ENCODE data around the gene TIMM29. TPM values are rescaled to one million over a fixed set of nuclear protein-coding genes. Genes with fewer than 3 reads are reported as not detected.

Gene TIMM29
- total and polyA plus RNA-seq, 2 of the 13 experiments (the other 11 are each of a cell fraction or from before 2014, with no cell fraction given), result 7.1 to 33.8 TPM

- in situ Hi-C loops (cut with HindIII; ENCODE audit: extremely low pct_ligation_motif_present, low pct_unique_long_range_greater_than_20kb) (no loop called here), intact Hi-C loops (cut with micrococcal nuclease; ENCODE audit: unreplicated experiment) (no loop called here)
- Histone ChIP-seq H3K9me3 (ENCODE audit: low read length) (no peaks in the 10 kb centered on the region), H3K4me1 (ENCODE audit: insufficient read depth, low read length) (peaks cover 34% of the 10 kb centered on the region), H3K9ac (ENCODE audit: insufficient read depth, low read depth, low read length) (no peak overlapping the region), H3K27ac (ENCODE audit: extremely low read length, insufficient read depth, low read length) (no peak overlapping the region), H3K36me3 (replicated peaks in 1 of 2; ENCODE audit: control insufficient read depth in 1 of 2, insufficient read depth in 2 of 2, low read length in 2 of 2) (peaks cover 0 to 6% of the 10 kb centered on the region in 2 experiments; a peak in 1 of 5 replicates), H3K4me3 (replicated peaks in 1 of 3; ENCODE audit: insufficient read depth in 1 of 3, low read depth in 2 of 3, low read length in 3 of 3) (no peak overlapping the region), H3K4me2 (ENCODE audit: low read depth, low read length) (no peak overlapping the region; the same call in 1 of the 2 replicates), H2AFZ (ENCODE audit: low read length) (no peak overlapping the region), H4K20me1 (ENCODE audit: insufficient read depth, low read length) (0 out of 2 replicates have a peak, but pooled peaks cover 2% of the 10 kb centered on the region), H3K27me3 (ENCODE audit: control insufficient read depth in 1 of 2, insufficient read depth in 2 of 2, low read length in 2 of 2) (no peaks in the 10 kb centered on the region), H3K79me2 (ENCODE audit: insufficient read depth, low read length) (peaks cover 68% of the 10 kb centered on the region)
- no TSS peak for BruUV-seq (replicated peaks)
- no peak for TF ChIP-seq HBP1 (CRISPR knock-in tag; IDR thresholded peaks at IDR 0.05; ENCODE audit: low read depth)
- 0 out of 2 replicates have a peak, but pooled peaks have one; percentile 17 for TF ChIP-seq CTCF (CRISPR knock-in tag; IDR thresholded peaks at IDR 0.05)
- TF ChIP-seq ZNF230 (CRISPR knock-in tag; IDR thresholded peaks at IDR 0.05), result no peak
- TF ChIP-seq ADNP (CRISPR knock-in tag; IDR thresholded peaks at IDR 0.05), result 0 out of 2 replicates have a peak, but pooled peaks have one; percentile 54
- CTCF ChIA-PET (ENCODE audit: low intra/inter-chr PET ratio, low total read pairs), result no interaction called here
- 95% methylated on average over 4 of the region's 4 CpGs for WGBS (ENCODE audit: low lambda C conversion rate)
- DNase-seq (ENCODE audit: low spot score) (no peak), ATAC-seq (no peak), FAIRE-seq (no peak)
- POLR2A ChIA-PET, result interaction anchor here (1.0 kb wide), 1 partner anchor 25 kb away, joined by 3 read pairs; no protein-coding TSS in a partner anchor
These were observed 36.3 kb downstream of the TIMM29 start for GRCh38 chr19:10964903-10965302.

GRCh38 chr19:10965398-10965797, 36.8 kb downstream of the TIMM29 start:
- Histone ChIP-seq H3K4me3 (replicated peaks in 1 of 3; ENCODE audit: insufficient read depth in 1 of 3, low read depth in 2 of 3, low read length in 3 of 3) (no peak overlapping the region), H3K36me3 (replicated peaks in 1 of 2; ENCODE audit: control insufficient read depth in 1 of 2, insufficient read depth in 2 of 2, low read length in 2 of 2) (peaks cover 0 to 6% of the 10 kb centered on the region in 2 experiments; a peak in 1 of 5 replicates), H3K27ac (ENCODE audit: extremely low read length, insufficient read depth, low read length) (no peak overlapping the region), H4K20me1 (ENCODE audit: insufficient read depth, low read length) (0 out of 2 replicates have a peak, but pooled peaks cover 2% of the 10 kb centered on the region), H2AFZ (ENCODE audit: low read length) (no peak overlapping the region), H3K4me1 (ENCODE audit: insufficient read depth, low read length) (peaks cover 34% of the 10 kb centered on the region), H3K9me3 (ENCODE audit: low read length) (no peaks in the 10 kb centered on the region), H3K79me2 (ENCODE audit: insufficient read depth, low read length) (peaks cover 73% of the 10 kb centered on the region), H3K9ac (ENCODE audit: insufficient read depth, low read depth, low read length) (no peak overlapping the region), H3K4me2 (ENCODE audit: low read depth, low read length) (no peak overlapping the region), H3K27me3 (ENCODE audit: control insufficient read depth in 1 of 2, insufficient read depth in 2 of 2, low read length in 2 of 2) (no peaks in the 10 kb centered on the region)
- FAIRE-seq, result no peak
- no peak for TF ChIP-seq PPARG (CRISPR knock-in tag; conservative IDR thresholded peaks at IDR 0.05)
- no peak for ATAC-seq
- 94% methylated on average over 6 of the region's 6 CpGs for WGBS (ENCODE audit: low lambda C conversion rate)
- ChIA-PET POLR2A (interaction anchor here (1.0 kb wide), 1 partner anchor 26 kb away, joined by 3 read pairs; no protein-coding TSS in a partner anchor), CTCF (ENCODE audit: low intra/inter-chr PET ratio, low total read pairs) (no interaction called here)
- in situ Hi-C loops (cut with HindIII; ENCODE audit: extremely low pct_ligation_motif_present, low pct_unique_long_range_greater_than_20kb) (no loop called here), intact Hi-C loops (cut with micrococcal nuclease; ENCODE audit: unreplicated experiment) (no loop called here)
- BruUV-seq (replicated peaks), result no TSS peak
- no peak for DNase-seq (ENCODE audit: low spot score)

Measured in HepG2 (cell line).